ENCODE results near the gene LUM. TPM values are rescaled to one million over a fixed set of nuclear protein-coding genes. Genes with fewer than 3 reads are reported as not detected.

Gene LUM
- total and polyA plus RNA-seq, 4 donors = 3.7 to 22.3 (median 13.8) TPM

- no peak for TF ChIP-seq RXRA (IDR thresholded peaks at IDR 0.05)
- no peak for TF ChIP-seq JUND (IDR thresholded peaks at IDR 0.05)
- TF ChIP-seq MAX (IDR thresholded peaks at IDR 0.05) = no peak
- TF ChIP-seq, protein P1, sequence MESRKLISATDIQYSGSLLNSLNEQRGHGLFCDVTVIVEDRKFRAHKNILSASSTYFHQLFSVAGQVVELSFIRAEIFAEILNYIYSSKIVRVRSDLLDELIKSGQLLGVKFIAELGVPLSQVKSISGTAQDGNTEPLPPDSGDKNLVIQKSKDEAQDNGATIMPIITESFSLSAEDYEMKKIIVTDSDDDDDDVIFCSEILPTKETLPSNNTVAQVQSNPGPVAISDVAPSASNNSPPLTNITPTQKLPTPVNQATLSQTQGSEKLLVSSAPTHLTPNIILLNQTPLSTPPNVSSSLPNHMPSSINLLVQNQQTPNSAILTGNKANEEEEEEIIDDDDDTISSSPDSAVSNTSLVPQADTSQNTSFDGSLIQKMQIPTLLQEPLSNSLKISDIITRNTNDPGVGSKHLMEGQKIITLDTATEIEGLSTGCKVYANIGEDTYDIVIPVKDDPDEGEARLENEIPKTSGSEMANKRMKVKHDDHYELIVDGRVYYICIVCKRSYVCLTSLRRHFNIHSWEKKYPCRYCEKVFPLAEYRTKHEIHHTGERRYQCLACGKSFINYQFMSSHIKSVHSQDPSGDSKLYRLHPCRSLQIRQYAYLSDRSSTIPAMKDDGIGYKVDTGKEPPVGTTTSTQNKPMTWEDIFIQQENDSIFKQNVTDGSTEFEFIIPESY (IDR thresholded peaks at IDR 0.05) = no peak
- TF ChIP-seq YY1 (IDR thresholded peaks at IDR 0.05) = no peak
- no peak for TF ChIP-seq TAF1 (conservative IDR thresholded peaks at IDR 0.05)
- TF ChIP-seq HNF4G (IDR thresholded peaks at IDR 0.05) = no peak
- TF ChIP-seq ATF3 (IDR thresholded peaks at IDR 0.05) = no peak
- no peak for TF ChIP-seq HNF4A (conservative IDR thresholded peaks at IDR 0.05)
- TF ChIP-seq FOXA2 (IDR thresholded peaks at IDR 0.05) = no peak
- TF ChIP-seq GABPA (IDR thresholded peaks at IDR 0.05 in 1 of 2, conservative IDR thresholded peaks at IDR 0.05 in 1 of 2) = no peak
- TF ChIP-seq FOXA1 (IDR thresholded peaks at IDR 0.05) = no peak
- TF ChIP-seq RAD21 (IDR thresholded peaks at IDR 0.05) = no peak
- Histone ChIP-seq H3K27me3 (ENCODE audit: control insufficient read depth in 4 of 4, insufficient read depth in 4 of 4, low read length in 3 of 4) (no peaks in the 10 kb centered on the region), H3K36me3 (ENCODE audit: control insufficient read depth in 4 of 4, insufficient read depth in 3 of 4, low read depth in 1 of 4, low read length in 3 of 4) (no peaks in the 10 kb centered on the region), H3K4me3 (ENCODE audit: low read depth in 1 of 3, low read length in 3 of 3) (no peak overlapping the region), H3K9ac (ENCODE audit: low read depth in 1 of 2, low read length in 2 of 2) (no peak overlapping the region), H3K4me1 (ENCODE audit: control insufficient read depth in 4 of 4, insufficient read depth in 4 of 4, low read length in 3 of 4) (no peaks in the 10 kb centered on the region), H3K27ac (ENCODE audit: low read depth in 1 of 2, low read length in 2 of 2) (no peak overlapping the region), H3K9me3 (ENCODE audit: control insufficient read depth in 4 of 4, low read length in 3 of 4) (no peaks in the 10 kb centered on the region)
- 57% methylated on average over 3 of the region's 3 CpGs for WGBS
- DNase-seq (ENCODE audit: low spot score) = no peak
Observed at GRCh38 chr12:91142221-91142631, 30.9 kb upstream of the LUM start.

GRCh38 chr12:91140026-91140931 is 29.0 kb upstream of the LUM start:
- no peak overlapping the region for H3K9ac ChIP-seq (ENCODE audit: low read depth in 1 of 2, low read length in 2 of 2)
- no peaks in the 10 kb centered on the region for H3K36me3 ChIP-seq (ENCODE audit: control insufficient read depth in 4 of 4, insufficient read depth in 3 of 4, low read depth in 1 of 4, low read length in 3 of 4)
- no peak overlapping the region for H3K27ac ChIP-seq (ENCODE audit: low read depth in 1 of 2, low read length in 2 of 2)

More at GRCh38 chr12:91140026-91140931, 29.0 kb upstream of the LUM start:
- TF ChIP-seq, protein P1 (IDR thresholded peaks at IDR 0.05) = no peak
- TF ChIP-seq REST (IDR thresholded peaks at IDR 0.05) (no peak), EGR1 (IDR thresholded peaks at IDR 0.05; ENCODE audit: low read depth in 2 of 2) (no peak), JUND (IDR thresholded peaks at IDR 0.05) (no peak), GABPA (IDR thresholded peaks at IDR 0.05 in 1 of 2, conservative IDR thresholded peaks at IDR 0.05 in 1 of 2) (no peak), SP1 (IDR thresholded peaks at IDR 0.05) (no peak)
- H3K9me3 ChIP-seq (ENCODE audit: control insufficient read depth in 4 of 4, low read length in 3 of 4) = no peaks in the 10 kb centered on the region
- WGBS = 79% methylated on average over 1 of the region's 1 CpG
- H3K4me3 ChIP-seq (ENCODE audit: low read depth in 1 of 3, low read length in 3 of 3) = no peak overlapping the region
- H3K27me3 ChIP-seq (ENCODE audit: control insufficient read depth in 4 of 4, insufficient read depth in 4 of 4, low read length in 3 of 4) = peaks cover 0 to 2% (median 0%) of the 10 kb centered on the region in 4 donors
- H3K4me1 ChIP-seq (ENCODE audit: control insufficient read depth in 4 of 4, insufficient read depth in 4 of 4, low read length in 3 of 4) = no peaks in the 10 kb centered on the region
- no peak for DNase-seq (ENCODE audit: low spot score)

All from liver (tissue), 9 donors.